Measurements from ENCODE around the gene YWHAG. TPM values are rescaled to one million over a fixed set of nuclear protein-coding genes. Genes with fewer than 3 reads are reported as not detected.
A peak's percentile ranks its signal among the peaks of the same experiment; 100 is the strongest.

The YWHAG gene
- total RNA-seq, 1 experiment from 2014 or later: 192 TPM

DNA sequence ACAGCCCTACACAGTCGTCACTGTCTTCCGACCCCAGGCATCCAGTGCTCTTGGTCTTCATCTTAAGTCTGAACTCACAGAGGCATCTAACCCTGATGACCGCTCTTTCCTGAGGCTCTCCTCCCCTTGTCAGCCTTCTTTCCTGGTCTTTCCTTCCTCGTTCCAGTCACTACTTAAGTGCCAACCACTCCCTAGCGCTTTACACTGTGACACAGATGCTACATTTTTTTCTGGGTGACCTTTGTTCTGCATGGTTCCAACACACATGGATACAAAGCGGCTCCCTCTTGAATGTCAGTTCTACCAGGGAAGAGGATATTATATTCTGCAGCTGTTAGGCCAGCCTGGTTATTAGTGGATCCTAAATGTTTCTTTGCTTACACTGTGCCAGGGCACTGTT lies 12.7 kb downstream of the YWHAG start:
- Mint-ChIP-seq H3K9me3 (0 out of 2 replicates have a peak, but pooled peaks cover under 1% of the 10 kb centered on the region), H3K4me1 (peaks cover 47% of the 10 kb centered on the region), H3K36me3 (peaks cover 78% of the 10 kb centered on the region), H3K27ac (peak overlapping the region; percentile 92), H3K27me3 (ENCODE audit: low read depth) (no peaks in the 10 kb centered on the region), H3K4me3 (no peak overlapping the region)
- ChIA-PET CTCF (no interaction called here), POLR2A (no interaction called here)
- no peak for DNase-seq (ENCODE audit: low spot score)
- ATAC-seq: no peak
- TF ChIP-seq TEAD4 (CRISPR knock-in tag; IDR thresholded peaks at IDR 0.05): no peak
- TF ChIP-seq, protein P1, sequence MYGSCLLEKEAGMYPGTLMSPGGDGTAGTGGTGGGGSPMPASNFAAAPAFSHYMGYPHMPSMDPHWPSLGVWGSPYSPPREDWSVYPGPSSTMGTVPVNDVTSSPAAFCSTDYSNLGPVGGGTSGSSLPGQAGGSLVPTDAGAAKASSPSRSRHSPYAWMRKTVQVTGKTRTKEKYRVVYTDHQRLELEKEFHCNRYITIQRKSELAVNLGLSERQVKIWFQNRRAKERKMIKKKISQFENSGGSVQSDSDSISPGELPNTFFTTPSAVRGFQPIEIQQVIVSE (CRISPR knock-in tag; IDR thresholded peaks at IDR 0.05; ENCODE audit: borderline replicate concordance): no peak
- no peak for TF ChIP-seq FOXP4 (CRISPR knock-in tag; IDR thresholded peaks at IDR 0.05)
- no peak for TF ChIP-seq USF2 (CRISPR knock-in tag; IDR thresholded peaks at IDR 0.05)
- TF ChIP-seq CBFB (CRISPR knock-in tag; IDR thresholded peaks at IDR 0.05; ENCODE audit: low read depth): no peak

DNA sequence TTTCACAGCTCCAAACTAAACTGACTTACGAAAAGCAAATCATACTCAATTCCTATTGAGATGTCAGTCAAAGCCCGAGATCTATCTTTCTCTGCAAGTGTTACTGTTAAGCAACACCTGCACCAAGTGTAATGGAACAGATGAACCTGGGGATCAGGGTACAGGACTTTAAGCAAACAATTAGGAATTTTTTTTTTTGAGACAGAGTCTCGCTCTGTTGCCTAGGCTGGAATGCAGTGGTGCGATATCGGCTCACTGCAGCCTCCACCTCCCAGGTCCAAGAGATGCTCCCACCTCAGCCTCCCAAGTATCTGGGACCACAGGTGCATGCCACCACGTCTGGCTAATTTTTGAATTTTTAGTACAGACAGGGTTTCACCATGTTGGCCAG lies 14.9 kb downstream of the YWHAG start:
- Mint-ChIP-seq H3K4me1 (peaks cover 51% of the 10 kb centered on the region), H3K4me3 (no peak overlapping the region), H3K27me3 (ENCODE audit: low read depth) (no peaks in the 10 kb centered on the region), H3K36me3 (peaks cover 71% of the 10 kb centered on the region), H3K9me3 (no peaks in the 10 kb centered on the region), H3K27ac (no peak overlapping the region; the same call in 1 of the 2 replicates)
- ATAC-seq: no peak
- DNase-seq (ENCODE audit: low spot score): no peak
- ChIA-PET CTCF (no interaction called here), POLR2A (no interaction called here)
- no peak for TF ChIP-seq GRHL2 (CRISPR knock-in tag; IDR thresholded peaks at IDR 0.05; ENCODE audit: insufficient replicate concordance, severe bottlenecking)
- TF ChIP-seq, protein P2, sequence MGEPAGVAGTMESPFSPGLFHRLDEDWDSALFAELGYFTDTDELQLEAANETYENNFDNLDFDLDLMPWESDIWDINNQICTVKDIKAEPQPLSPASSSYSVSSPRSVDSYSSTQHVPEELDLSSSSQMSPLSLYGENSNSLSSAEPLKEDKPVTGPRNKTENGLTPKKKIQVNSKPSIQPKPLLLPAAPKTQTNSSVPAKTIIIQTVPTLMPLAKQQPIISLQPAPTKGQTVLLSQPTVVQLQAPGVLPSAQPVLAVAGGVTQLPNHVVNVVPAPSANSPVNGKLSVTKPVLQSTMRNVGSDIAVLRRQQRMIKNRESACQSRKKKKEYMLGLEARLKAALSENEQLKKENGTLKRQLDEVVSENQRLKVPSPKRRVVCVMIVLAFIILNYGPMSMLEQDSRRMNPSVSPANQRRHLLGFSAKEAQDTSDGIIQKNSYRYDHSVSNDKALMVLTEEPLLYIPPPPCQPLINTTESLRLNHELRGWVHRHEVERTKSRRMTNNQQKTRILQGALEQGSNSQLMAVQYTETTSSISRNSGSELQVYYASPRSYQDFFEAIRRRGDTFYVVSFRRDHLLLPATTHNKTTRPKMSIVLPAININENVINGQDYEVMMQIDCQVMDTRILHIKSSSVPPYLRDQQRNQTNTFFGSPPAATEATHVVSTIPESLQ (CRISPR knock-in tag; IDR thresholded peaks at IDR 0.05): no peak
- TF ChIP-seq IRF1 (CRISPR knock-in tag; IDR thresholded peaks at IDR 0.05): no peak
- TF ChIP-seq, protein P3, sequence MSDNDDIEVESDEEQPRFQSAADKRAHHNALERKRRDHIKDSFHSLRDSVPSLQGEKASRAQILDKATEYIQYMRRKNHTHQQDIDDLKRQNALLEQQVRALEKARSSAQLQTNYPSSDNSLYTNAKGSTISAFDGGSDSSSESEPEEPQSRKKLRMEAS (CRISPR knock-in tag; IDR thresholded peaks at IDR 0.05): no peak
- no peak for TF ChIP-seq TP53 (CRISPR knock-in tag; IDR thresholded peaks at IDR 0.05)
- TF ChIP-seq ARID4B (CRISPR knock-in tag; IDR thresholded peaks at IDR 0.05; ENCODE audit: borderline replicate concordance): no peak
- TF ChIP-seq ZNF232 (CRISPR knock-in tag; IDR thresholded peaks at IDR 0.05): no peak
- TF ChIP-seq, protein P4, sequence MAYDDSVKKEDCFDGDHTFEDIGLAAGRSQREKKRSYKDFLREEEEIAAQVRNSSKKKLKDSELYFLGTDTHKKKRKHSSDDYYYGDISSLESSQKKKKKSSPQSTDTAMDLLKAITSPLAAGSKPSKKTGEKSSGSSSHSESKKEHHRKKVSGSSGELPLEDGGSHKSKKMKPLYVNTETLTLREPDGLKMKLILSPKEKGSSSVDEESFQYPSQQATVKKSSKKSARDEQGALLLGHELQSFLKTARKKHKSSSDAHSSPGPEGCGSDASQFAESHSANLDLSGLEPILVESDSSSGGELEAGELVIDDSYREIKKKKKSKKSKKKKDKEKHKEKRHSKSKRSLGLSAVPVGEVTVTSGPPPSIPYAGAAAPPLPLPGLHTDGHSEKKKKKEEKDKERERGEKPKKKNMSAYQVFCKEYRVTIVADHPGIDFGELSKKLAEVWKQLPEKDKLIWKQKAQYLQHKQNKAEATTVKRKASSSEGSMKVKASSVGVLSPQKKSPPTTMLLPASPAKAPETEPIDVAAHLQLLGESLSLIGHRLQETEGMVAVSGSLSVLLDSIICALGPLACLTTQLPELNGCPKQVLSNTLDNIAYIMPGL (CRISPR knock-in tag; IDR thresholded peaks at IDR 0.05): no peak
- TF ChIP-seq, protein P5, sequence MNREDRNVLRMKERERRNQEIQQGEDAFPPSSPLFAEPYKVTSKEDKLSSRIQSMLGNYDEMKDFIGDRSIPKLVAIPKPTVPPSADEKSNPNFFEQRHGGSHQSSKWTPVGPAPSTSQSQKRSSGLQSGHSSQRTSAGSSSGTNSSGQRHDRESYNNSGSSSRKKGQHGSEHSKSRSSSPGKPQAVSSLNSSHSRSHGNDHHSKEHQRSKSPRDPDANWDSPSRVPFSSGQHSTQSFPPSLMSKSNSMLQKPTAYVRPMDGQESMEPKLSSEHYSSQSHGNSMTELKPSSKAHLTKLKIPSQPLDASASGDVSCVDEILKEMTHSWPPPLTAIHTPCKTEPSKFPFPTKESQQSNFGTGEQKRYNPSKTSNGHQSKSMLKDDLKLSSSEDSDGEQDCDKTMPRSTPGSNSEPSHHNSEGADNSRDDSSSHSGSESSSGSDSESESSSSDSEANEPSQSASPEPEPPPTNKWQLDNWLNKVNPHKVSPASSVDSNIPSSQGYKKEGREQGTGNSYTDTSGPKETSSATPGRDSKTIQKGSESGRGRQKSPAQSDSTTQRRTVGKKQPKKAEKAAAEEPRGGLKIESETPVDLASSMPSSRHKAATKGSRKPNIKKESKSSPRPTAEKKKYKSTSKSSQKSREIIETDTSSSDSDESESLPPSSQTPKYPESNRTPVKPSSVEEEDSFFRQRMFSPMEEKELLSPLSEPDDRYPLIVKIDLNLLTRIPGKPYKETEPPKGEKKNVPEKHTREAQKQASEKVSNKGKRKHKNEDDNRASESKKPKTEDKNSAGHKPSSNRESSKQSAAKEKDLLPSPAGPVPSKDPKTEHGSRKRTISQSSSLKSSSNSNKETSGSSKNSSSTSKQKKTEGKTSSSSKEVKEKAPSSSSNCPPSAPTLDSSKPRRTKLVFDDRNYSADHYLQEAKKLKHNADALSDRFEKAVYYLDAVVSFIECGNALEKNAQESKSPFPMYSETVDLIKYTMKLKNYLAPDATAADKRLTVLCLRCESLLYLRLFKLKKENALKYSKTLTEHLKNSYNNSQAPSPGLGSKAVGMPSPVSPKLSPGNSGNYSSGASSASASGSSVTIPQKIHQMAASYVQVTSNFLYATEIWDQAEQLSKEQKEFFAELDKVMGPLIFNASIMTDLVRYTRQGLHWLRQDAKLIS (CRISPR knock-in tag; IDR thresholded peaks at IDR 0.05; ENCODE audit: borderline replicate concordance): no peak
- TF ChIP-seq, protein P6, sequence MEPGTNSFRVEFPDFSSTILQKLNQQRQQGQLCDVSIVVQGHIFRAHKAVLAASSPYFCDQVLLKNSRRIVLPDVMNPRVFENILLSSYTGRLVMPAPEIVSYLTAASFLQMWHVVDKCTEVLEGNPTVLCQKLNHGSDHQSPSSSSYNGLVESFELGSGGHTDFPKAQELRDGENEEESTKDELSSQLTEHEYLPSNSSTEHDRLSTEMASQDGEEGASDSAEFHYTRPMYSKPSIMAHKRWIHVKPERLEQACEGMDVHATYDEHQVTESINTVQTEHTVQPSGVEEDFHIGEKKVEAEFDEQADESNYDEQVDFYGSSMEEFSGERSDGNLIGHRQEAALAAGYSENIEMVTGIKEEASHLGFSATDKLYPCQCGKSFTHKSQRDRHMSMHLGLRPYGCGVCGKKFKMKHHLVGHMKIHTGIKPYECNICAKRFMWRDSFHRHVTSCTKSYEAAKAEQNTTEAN (CRISPR knock-in tag; IDR thresholded peaks at IDR 0.05): no peak
- TF ChIP-seq RORB (CRISPR knock-in tag; IDR thresholded peaks at IDR 0.05): no peak
